Duodenal mucosa (tissue), 2 donors: Measurements from ENCODE around the gene TRAF3IP1.

Experiments
- H3K27ac ChIP-seq: one replicate; pipeline ENCODE4 v1.7.0; 2013; ENCODE audit warnings: low read depth, low read length
- H3K27me3 ChIP-seq, 2 donors: one replicate each; pipeline ENCODE4 v1.7.0; 2013; ENCODE audit warnings: low read length in 2 of 2, control low read depth in 1 of 2; ENCODE audit not compliant: insufficient read depth in 2 of 2, control insufficient read depth in 1 of 2
- H3K36me3 ChIP-seq, 2 donors: one replicate each; pipeline ENCODE4 v1.7.0; 2013; ENCODE audit warnings: low read length in 2 of 2, control low read depth in 1 of 2; ENCODE audit not compliant: insufficient read depth in 2 of 2, control insufficient read depth in 1 of 2
- H3K4me1 ChIP-seq, 2 donors: one replicate each; pipeline ENCODE4 v1.7.0; 2013; ENCODE audit warnings: low read length in 2 of 2, control low read depth in 1 of 2; ENCODE audit not compliant: insufficient read depth in 2 of 2, control insufficient read depth in 1 of 2
- H3K4me3 ChIP-seq, 2 donors: one replicate each; pipeline ENCODE4 v1.7.0; 2013; ENCODE audit warnings: low read length in 2 of 2, low read depth in 1 of 2
- H3K9ac ChIP-seq, 2 donors: one replicate each; pipeline ENCODE4 v1.7.0; 2013; ENCODE audit warnings: low read length in 2 of 2, low read depth in 1 of 2
- H3K9me3 ChIP-seq, 2 donors: one replicate each; pipeline ENCODE4 v1.7.0; 2013; ENCODE audit warnings: low read length in 2 of 2, control low read depth in 1 of 2; ENCODE audit not compliant: control insufficient read depth in 1 of 2

Gene TRAF3IP1

GRCh38 chr2:238388794-238389193, 68.5 kb downstream of the TRAF3IP1 start:
- Histone ChIP-seq H3K9me3 (no peaks in the 10 kb centered on the region), H3K36me3 (no peaks in the 10 kb centered on the region), H3K4me3 (no peak overlapping the region), H3K27ac (no peak overlapping the region), H3K27me3 (no peaks in the 10 kb centered on the region), H3K4me1 (no peaks in the 10 kb centered on the region), H3K9ac (no peak overlapping the region)

- no peaks in the 10 kb centered on the region for H3K9me3 ChIP-seq
- no peak overlapping the region for H3K4me3 ChIP-seq
- H3K4me1 ChIP-seq: no peaks in the 10 kb centered on the region
- no peak overlapping the region for H3K9ac ChIP-seq
- H3K36me3 ChIP-seq: no peaks in the 10 kb centered on the region
- H3K27me3 ChIP-seq: no peaks in the 10 kb centered on the region
- H3K27ac ChIP-seq: no peak overlapping the region
Measured at GRCh38 chr2:238389988-238390589, 69.8 kb downstream of the TRAF3IP1 start.

GRCh38 chr2:238391042-238391689, 70.8 kb downstream of the TRAF3IP1 start:
- no peak overlapping the region for H3K27ac ChIP-seq
- H3K4me3 ChIP-seq: no peak overlapping the region
- no peaks in the 10 kb centered on the region for H3K4me1 ChIP-seq
- no peak overlapping the region for H3K9ac ChIP-seq
- H3K27me3 ChIP-seq: no peaks in the 10 kb centered on the region
- no peaks in the 10 kb centered on the region for H3K9me3 ChIP-seq
- H3K36me3 ChIP-seq: no peaks in the 10 kb centered on the region

GRCh38 chr2:238396663-238397062, 76.3 kb downstream of the TRAF3IP1 start:
- no peaks in the 10 kb centered on the region for H3K27me3 ChIP-seq
- no peak overlapping the region for H3K9ac ChIP-seq
- H3K9me3 ChIP-seq: no peaks in the 10 kb centered on the region
- no peaks in the 10 kb centered on the region for H3K4me1 ChIP-seq
- H3K27ac ChIP-seq: no peak overlapping the region
- peaks cover 0 to 3% of the 10 kb centered on the region in 2 donors for H3K36me3 ChIP-seq
- H3K4me3 ChIP-seq: no peak overlapping the region

GRCh38 chr2:238397356-238397755, 77.0 kb downstream of the TRAF3IP1 start:
- no peak overlapping the region for H3K27ac ChIP-seq
- H3K9ac ChIP-seq: no peak overlapping the region

GRCh38 chr2:238398577-238398976, 78.3 kb downstream of the TRAF3IP1 start:
- Histone ChIP-seq H3K36me3 (peaks cover 0 to 3% of the 10 kb centered on the region in 2 donors), H3K27ac (no peak overlapping the region), H3K4me3 (no peak overlapping the region)

More at GRCh38 chr2:238397356-238397755, 77.0 kb downstream of the TRAF3IP1 start:
- no peaks in the 10 kb centered on the region for H3K27me3 ChIP-seq
- H3K4me3 ChIP-seq: no peak overlapping the region
- no peaks in the 10 kb centered on the region for H3K4me1 ChIP-seq
- no peaks in the 10 kb centered on the region for H3K9me3 ChIP-seq
- H3K36me3 ChIP-seq: peaks cover 0 to 3% of the 10 kb centered on the region in 2 donors

GRCh38 chr2:238399094-238399493, 78.8 kb downstream of the TRAF3IP1 start:
- Histone ChIP-seq H3K4me3 (no peak overlapping the region), H3K4me1 (peaks cover 0 to 5% of the 10 kb centered on the region in 2 donors), H3K36me3 (peaks cover 0 to 3% of the 10 kb centered on the region in 2 donors), H3K27me3 (no peaks in the 10 kb centered on the region), H3K9ac (no peak overlapping the region), H3K27ac (no peak overlapping the region), H3K9me3 (no peaks in the 10 kb centered on the region)

More at GRCh38 chr2:238398577-238398976, 78.3 kb downstream of the TRAF3IP1 start:
- Histone ChIP-seq H3K4me1 (peaks cover 0 to under 1% of the 10 kb centered on the region in 2 donors), H3K9ac (no peak overlapping the region), H3K27me3 (no peaks in the 10 kb centered on the region), H3K9me3 (no peaks in the 10 kb centered on the region)

- Histone ChIP-seq H3K9me3 (no peaks in the 10 kb centered on the region), H3K4me1 (peaks cover 0 to 9% of the 10 kb centered on the region in 2 donors), H3K36me3 (peaks cover 0 to 3% of the 10 kb centered on the region in 2 donors), H3K27me3 (no peaks in the 10 kb centered on the region), H3K9ac (no peak overlapping the region), H3K4me3 (no peak overlapping the region), H3K27ac (no peak overlapping the region)
Measured at GRCh38 chr2:238401551-238401950, 81.2 kb downstream of the TRAF3IP1 start.

- Histone ChIP-seq H3K27ac (no peak overlapping the region), H3K27me3 (no peaks in the 10 kb centered on the region), H3K9ac (no peak overlapping the region), H3K4me3 (no peak overlapping the region), H3K4me1 (peaks cover 0 to 9% of the 10 kb centered on the region in 2 donors), H3K36me3 (peaks cover 0 to 3% of the 10 kb centered on the region in 2 donors), H3K9me3 (no peaks in the 10 kb centered on the region)
Measured at GRCh38 chr2:238403632-238404405, 83.5 kb downstream of the TRAF3IP1 start.
